ENCODE measurements around the gene VDAC2.

DNA sequence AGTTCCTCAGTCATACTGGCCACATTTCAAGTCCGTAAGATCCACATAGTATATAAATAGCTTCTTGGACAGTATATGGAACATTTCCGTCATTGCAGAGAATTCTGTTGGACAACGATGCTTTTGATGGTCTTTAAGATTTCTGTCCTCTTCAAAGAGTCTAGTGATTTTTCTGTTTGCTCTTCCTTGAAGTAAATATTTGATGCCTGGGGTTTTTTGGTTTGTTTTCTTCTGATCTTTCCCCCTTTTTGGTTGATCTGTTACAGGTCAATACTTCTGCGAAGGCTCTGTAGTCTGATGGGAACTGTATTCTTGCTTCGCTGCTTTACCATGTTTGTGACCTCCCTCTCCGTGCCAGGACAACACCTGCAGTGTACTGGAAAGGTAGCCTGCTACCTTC lies 42.3 kb upstream of the VDAC2 start:
- TF ChIP-seq, protein P1, sequence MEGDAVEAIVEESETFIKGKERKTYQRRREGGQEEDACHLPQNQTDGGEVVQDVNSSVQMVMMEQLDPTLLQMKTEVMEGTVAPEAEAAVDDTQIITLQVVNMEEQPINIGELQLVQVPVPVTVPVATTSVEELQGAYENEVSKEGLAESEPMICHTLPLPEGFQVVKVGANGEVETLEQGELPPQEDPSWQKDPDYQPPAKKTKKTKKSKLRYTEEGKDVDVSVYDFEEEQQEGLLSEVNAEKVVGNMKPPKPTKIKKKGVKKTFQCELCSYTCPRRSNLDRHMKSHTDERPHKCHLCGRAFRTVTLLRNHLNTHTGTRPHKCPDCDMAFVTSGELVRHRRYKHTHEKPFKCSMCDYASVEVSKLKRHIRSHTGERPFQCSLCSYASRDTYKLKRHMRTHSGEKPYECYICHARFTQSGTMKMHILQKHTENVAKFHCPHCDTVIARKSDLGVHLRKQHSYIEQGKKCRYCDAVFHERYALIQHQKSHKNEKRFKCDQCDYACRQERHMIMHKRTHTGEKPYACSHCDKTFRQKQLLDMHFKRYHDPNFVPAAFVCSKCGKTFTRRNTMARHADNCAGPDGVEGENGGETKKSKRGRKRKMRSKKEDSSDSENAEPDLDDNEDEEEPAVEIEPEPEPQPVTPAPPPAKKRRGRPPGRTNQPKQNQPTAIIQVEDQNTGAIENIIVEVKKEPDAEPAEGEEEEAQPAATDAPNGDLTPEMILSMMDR (conservative IDR thresholded peaks at IDR 0.05; ENCODE audit: low read depth, low read length): no peak
- no peak for TF ChIP-seq EZH2 (IDR thresholded peaks at IDR 0.05; ENCODE audit: borderline replicate concordance, low read depth, low read length, poor library complexity, severe bottlenecking)
